MCF 10A (cell line): ENCODE measurements around the gene CRHR1. TPM values are rescaled to one million over a fixed set of nuclear protein-coding genes. Genes with fewer than 3 reads are reported as not detected.
A peak's percentile ranks its signal among the peaks of the same experiment; 100 is the strongest.

Experiments
- BruUV-seq: library from RNA; stranded (reverse); fragments of 400-500 nt; replicated peaks from 2 replicates; lab custom pipeline; 2021; lab: Mats Ljungman, UMichigan
- CTCF ChIA-PET: fragments of 300-600 bp; sonication (Branson Sonifier 250); formaldehyde crosslinking; extraction: SDS; loops from one replicate; lab custom pipeline; 2021; ENCODE audit warnings: antibody characterized with exemption, inconsistent platforms; lab: Yijun Ruan, JAX
- POLR2A ChIA-PET: fragments of 300-600, 350-650 bp; sonication (Branson Sonifier 250); formaldehyde crosslinking; extraction: SDS; loops from one replicate; lab custom pipeline; 2020; ENCODE audit warnings: antibody characterized with exemption, inconsistent platforms; lab: Yijun Ruan, JAX
- DNase-seq: peaks from one replicate; pipeline ENCODE4 v3.0.0-alpha.2; 2018; ENCODE audit not compliant: unreplicated experiment
- H3K27ac Mint-ChIP-seq: one replicate; pipeline ENCODE4 v1.8.0; 2022; ENCODE audit warnings: mild to moderate bottlenecking, low read depth, mixed read lengths; ENCODE audit not compliant: unreplicated experiment
- H3K27me3 Mint-ChIP-seq: one replicate; pipeline ENCODE4 v1.8.0; 2022; ENCODE audit warnings: mixed read lengths; ENCODE audit not compliant: insufficient read depth, unreplicated experiment
- H3K36me3 Mint-ChIP-seq: one replicate; pipeline ENCODE4 v1.8.0; 2022; ENCODE audit warnings: mild to moderate bottlenecking, moderate library complexity, mixed read lengths; ENCODE audit not compliant: insufficient read depth, unreplicated experiment
- H3K4me1 Mint-ChIP-seq: one replicate; pipeline ENCODE4 v1.8.0; 2022; ENCODE audit warnings: mixed read lengths; ENCODE audit not compliant: insufficient read depth, unreplicated experiment
- H3K4me3 Mint-ChIP-seq: one replicate; pipeline ENCODE4 v1.8.0; 2022; ENCODE audit warnings: mild to moderate bottlenecking, moderate library complexity, mixed read lengths; ENCODE audit not compliant: unreplicated experiment
- H3K9me3 Mint-ChIP-seq: one replicate; pipeline ENCODE4 v1.8.0; 2022; ENCODE audit warnings: mixed read lengths; ENCODE audit not compliant: unreplicated experiment
- intact Hi-C: fragments of 100-400 bp; cut with micrococcal nuclease; formaldehyde crosslinking; loops from 2 replicates; pipeline ENCODE4 v1.14.1; 2022
- total RNA-seq: library from RNA; stranded (reverse); gene quantifications from 2 replicates; pipeline ENCODE4 v1.2.3, GENCODE V29; 2022
- TF ChIP-seq, protein P1 (sequence below): fragments of 200-600 bp; IDR thresholded peaks from one replicate; pipeline ENCODE4 v1.8.0; 2022; ENCODE audit warnings: antibody characterized with exemption, mild to moderate bottlenecking; ENCODE audit not compliant: unreplicated experiment

The CRHR1 gene
- total RNA-seq, 1 experiment from 2014 or later = not detected

DNA sequence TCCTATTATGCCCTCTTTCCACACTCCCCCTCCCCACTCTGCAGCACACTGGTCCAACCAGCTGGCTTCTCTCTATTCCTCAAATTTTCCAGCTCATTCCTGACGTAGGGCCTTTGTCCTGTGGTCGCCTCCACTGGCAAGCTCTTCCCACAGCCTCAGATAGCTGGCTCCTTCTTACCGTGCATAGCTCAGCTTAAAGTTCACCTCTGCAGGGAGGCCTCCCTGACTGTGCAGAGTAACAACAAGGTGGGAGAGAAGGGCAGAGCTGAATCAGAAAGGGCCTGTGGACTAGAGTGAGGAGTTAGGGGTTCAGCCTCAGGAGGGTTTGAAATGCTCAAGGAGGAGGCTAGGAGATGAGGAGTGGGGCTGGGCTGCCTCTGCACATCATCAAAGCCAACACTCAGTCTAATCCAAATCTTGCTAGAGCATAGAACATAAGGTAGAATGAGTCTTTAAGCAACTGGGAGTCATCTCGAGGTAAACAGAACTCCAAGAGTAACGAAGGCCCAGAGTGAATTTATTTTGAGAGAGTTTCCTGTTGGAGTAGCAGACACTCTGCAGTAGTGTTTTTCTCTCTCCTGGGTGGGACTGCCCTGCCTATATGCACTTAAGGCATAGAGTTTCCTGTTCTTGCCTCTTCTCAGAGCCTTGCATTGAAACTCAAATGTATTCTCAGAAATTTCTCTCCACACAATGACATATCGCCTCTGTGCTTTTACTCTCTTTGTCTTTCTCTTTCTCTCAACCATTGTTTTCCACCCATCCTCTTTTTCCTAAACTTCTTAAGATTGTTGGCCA lies 79.9 kb downstream of the CRHR1 start:
- Mint-ChIP-seq H3K4me1 (peaks cover 5% of the 10 kb centered on the region), H3K27ac (no peak overlapping the region), H3K9me3 (peaks cover 7% of the 10 kb centered on the region), H3K27me3 (peaks cover 82% of the 10 kb centered on the region), H3K36me3 (no peaks in the 10 kb centered on the region), H3K4me3 (no peak overlapping the region)
- intact Hi-C loops = no loop called here
- DNase-seq = no peak
- TF ChIP-seq, protein P1, sequence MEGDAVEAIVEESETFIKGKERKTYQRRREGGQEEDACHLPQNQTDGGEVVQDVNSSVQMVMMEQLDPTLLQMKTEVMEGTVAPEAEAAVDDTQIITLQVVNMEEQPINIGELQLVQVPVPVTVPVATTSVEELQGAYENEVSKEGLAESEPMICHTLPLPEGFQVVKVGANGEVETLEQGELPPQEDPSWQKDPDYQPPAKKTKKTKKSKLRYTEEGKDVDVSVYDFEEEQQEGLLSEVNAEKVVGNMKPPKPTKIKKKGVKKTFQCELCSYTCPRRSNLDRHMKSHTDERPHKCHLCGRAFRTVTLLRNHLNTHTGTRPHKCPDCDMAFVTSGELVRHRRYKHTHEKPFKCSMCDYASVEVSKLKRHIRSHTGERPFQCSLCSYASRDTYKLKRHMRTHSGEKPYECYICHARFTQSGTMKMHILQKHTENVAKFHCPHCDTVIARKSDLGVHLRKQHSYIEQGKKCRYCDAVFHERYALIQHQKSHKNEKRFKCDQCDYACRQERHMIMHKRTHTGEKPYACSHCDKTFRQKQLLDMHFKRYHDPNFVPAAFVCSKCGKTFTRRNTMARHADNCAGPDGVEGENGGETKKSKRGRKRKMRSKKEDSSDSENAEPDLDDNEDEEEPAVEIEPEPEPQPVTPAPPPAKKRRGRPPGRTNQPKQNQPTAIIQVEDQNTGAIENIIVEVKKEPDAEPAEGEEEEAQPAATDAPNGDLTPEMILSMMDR = no peak
- ChIA-PET POLR2A (interaction anchor here (0.9 kb wide), 1 partner anchor 93 kb away, joined by 3 read pairs; no protein-coding TSS in a partner anchor), CTCF (interaction anchor here (0.7 to 3.1 kb wide), 2 partner anchors 12 to 19 kb away, joined by 3 to 11 read pairs; partner anchors contain the start of gene SPPL2C)
- BruUV-seq = no TSS peak

DNA sequence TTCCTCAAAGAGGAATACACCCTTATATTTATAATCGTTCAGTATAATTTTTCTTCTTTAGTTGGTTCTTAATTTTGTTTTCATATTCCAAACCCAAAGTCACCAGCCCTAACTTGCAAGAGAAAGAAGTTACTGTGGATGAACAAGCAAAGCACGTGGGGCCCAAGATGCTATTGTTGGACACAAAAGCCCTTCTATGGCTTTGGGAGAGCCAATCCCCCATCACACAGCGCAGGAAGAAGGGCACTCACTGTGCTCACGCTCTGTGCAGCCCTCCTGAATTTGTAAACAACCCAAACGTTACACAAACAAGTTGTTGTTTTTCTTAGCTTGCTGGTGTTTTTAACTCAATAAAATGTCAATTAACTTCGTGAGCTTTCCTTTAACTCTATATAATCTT lies 83.1 kb downstream of the CRHR1 start:
- CTCF ChIA-PET = interaction anchor here (0.8 kb wide), 1 partner anchor 15 kb away, joined by 3 read pairs; no protein-coding TSS in a partner anchor
- H3K27ac Mint-ChIP-seq = no peak overlapping the region
- DNase-seq = no peak
- no peak overlapping the region for H3K4me3 Mint-ChIP-seq
- no peaks in the 10 kb centered on the region for H3K36me3 Mint-ChIP-seq
- no TSS peak for BruUV-seq
- intact Hi-C loops = no loop called here
- TF ChIP-seq, protein P1 = no peak
- POLR2A ChIA-PET = no interaction called here
- H3K4me1 Mint-ChIP-seq = peaks cover 5% of the 10 kb centered on the region
- peaks cover 63% of the 10 kb centered on the region for H3K27me3 Mint-ChIP-seq
- H3K9me3 Mint-ChIP-seq = no peaks in the 10 kb centered on the region

DNA sequence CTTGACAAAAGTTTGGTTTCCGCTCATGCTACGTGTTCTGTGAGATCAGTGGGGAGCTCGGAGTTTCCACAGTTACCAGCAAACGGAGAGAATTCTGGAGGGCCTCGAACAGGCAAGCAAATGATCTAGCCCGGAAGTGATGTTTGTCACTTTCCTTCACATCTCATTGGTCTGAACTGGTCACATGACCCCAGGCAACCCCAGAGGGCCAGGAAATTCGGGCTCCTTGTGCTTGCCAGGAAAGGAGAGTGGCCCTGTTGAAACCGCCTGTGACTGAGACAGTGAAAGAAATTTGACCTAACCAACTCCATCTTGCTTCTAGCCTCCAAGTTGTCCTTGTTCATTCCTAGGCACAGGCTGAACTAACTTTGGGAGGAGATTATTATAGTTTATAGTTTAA lies 83.6 kb downstream of the CRHR1 start:
- CTCF ChIA-PET = interaction anchor here (0.8 kb wide), 1 partner anchor 16 kb away, joined by 3 read pairs; no protein-coding TSS in a partner anchor
- POLR2A ChIA-PET = no interaction called here
- DNase-seq = peak; percentile 21
- Mint-ChIP-seq H3K36me3 (no peaks in the 10 kb centered on the region), H3K4me3 (no peak overlapping the region), H3K4me1 (peaks cover 5% of the 10 kb centered on the region), H3K27ac (no peak overlapping the region), H3K9me3 (no peaks in the 10 kb centered on the region), H3K27me3 (peaks cover 62% of the 10 kb centered on the region)
- intact Hi-C loops = no loop called here
- BruUV-seq = no TSS peak
- TF ChIP-seq, protein P1 = no peak

DNA sequence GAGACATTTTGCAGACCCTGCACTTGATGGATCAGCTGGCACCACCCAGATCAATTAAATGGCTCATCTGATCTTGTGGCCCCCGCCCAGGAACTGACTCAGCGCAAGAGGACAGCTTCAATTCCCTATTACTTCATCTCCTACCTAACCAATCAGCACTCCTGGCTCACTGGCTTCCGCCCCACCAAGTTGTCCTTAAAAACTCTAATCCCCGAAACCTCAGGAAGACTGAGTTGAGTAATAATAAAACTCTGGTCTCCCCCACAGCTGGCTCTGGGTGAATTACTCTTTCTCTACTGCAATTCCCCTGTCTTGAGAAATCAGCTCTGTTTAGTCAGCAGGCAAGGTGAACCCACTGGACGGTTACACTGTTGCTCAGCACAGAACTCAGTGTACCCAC lies 84.2 kb downstream of the CRHR1 start:
- intact Hi-C loops = no loop called here
- POLR2A ChIA-PET = no interaction called here
- Mint-ChIP-seq H3K36me3 (no peaks in the 10 kb centered on the region), H3K27ac (no peak overlapping the region), H3K4me3 (no peak overlapping the region), H3K27me3 (peaks cover 62% of the 10 kb centered on the region), H3K9me3 (no peaks in the 10 kb centered on the region), H3K4me1 (peaks cover 5% of the 10 kb centered on the region)
- TF ChIP-seq, protein P1 = no peak
- CTCF ChIA-PET = no interaction called here
- DNase-seq = peak; percentile 39
- no TSS peak for BruUV-seq
